ENCODE measurements around the gene EID1.

GRCh38 chr15:48922046-48922445 lies 44.1 kb downstream of the EID1 start:
- TF ChIP-seq EZH2 (IDR thresholded peaks at IDR 0.05; ENCODE audit: borderline replicate concordance, low read depth, low read length) (no peak), NBN (IDR thresholded peaks at IDR 0.05; ENCODE audit: low read depth) (no peak), POLR2A (conservative IDR thresholded peaks at IDR 0.05) (no peak), MTA1 (IDR thresholded peaks at IDR 0.05; ENCODE audit: borderline replicate concordance) (no peak), ZNF274 (IDR thresholded peaks at IDR 0.05; ENCODE audit: borderline replicate concordance, low read depth, low read length) (no peak), RNF2 (IDR thresholded peaks at IDR 0.05) (no peak), CTCF (IDR thresholded peaks at IDR 0.05 in 2 of 3, conservative IDR thresholded peaks at IDR 0.05 in 1 of 3; ENCODE audit: insufficient read depth in 2 of 3, low read depth in 1 of 3, low read length in 3 of 3) (no peak)
